Prostate gland (tissue), 2 donors: Measurements from ENCODE around the gene IFI30. TPM values are rescaled to one million over a fixed set of nuclear protein-coding genes. Genes with fewer than 3 reads are reported as not detected.

Source experiments
- DNase-seq: peaks from one replicate; pipeline ENCODE4 v3.0.0-alpha.2; 2019; ENCODE audit warnings: low spot score
- H3K27ac ChIP-seq, 2 donors: fragments of 200-600 bp; sonication (generic); 2 replicates each; pipeline ENCODE4 v1.5.1; 2017 to 2019
- H3K27me3 ChIP-seq: fragments of 200-600 bp; sonication (generic); replicated peaks from 2 replicates; pipeline ENCODE4 v1.5.1; 2019; ENCODE audit not compliant: insufficient read depth
- H3K36me3 ChIP-seq, 2 donors: fragments of 200-600 bp; sonication (generic); 1 replicate in 1 of 2; 2 replicates in 1 of 2; pipeline versions ENCODE4 v1.5.1 to v1.8.1; 2017 to 2019
- H3K4me1 ChIP-seq: fragments of 200-600 bp; sonication (generic); replicated peaks from 2 replicates; pipeline ENCODE4 v1.5.1; 2019
- H3K4me3 ChIP-seq, 2 donors: fragments of 200-600 bp; sonication (generic); 2 replicates each; pipeline ENCODE4 v1.5.1; 2017 to 2019
- H3K9me3 ChIP-seq: fragments of 200-600 bp; sonication (generic); 2 replicates; pipeline ENCODE4 v1.5.1; 2017
- CTCF ChIP-seq, 4 experiments: fragments of 200-600 bp in 2 of 4; fragments of 450-650 bp in 2 of 4; sonication (generic) in 2 of 4; IDR thresholded peaks; 1 replicate in 3 of 4; 2 replicates in 1 of 4; pipeline ENCODE4 v1.5.1; 2016 to 2019; ENCODE audit warnings: antibody characterized with exemption in 4 of 4, mild to moderate bottlenecking in 2 of 4, moderate library complexity in 2 of 4
- POLR2A ChIP-seq: fragments of 450-650 bp; IDR thresholded peaks from one replicate; pipeline ENCODE4 v1.6.1; 2016; ENCODE audit warnings: antibody characterized with exemption, mild to moderate bottlenecking
- POLR2AphosphoS5 ChIP-seq: sonication (generic); formaldehyde crosslinking; IDR thresholded peaks from one replicate; pipeline ENCODE4 v1.6.1; 2017; ENCODE audit warnings: antibody characterized with exemption
- WGBS: methylation state at CpG from one replicate; pipeline ENCODE4 v1.1.5; 2018; 5-methylcytosine and 5-hydroxymethylcytosine counted together
- intact Hi-C: fragments of 100-400 bp; cut with DNase I; formaldehyde crosslinking; loops from one replicate; pipeline ENCODE4 v1.14.2; 2022
- total RNA-seq, 2 donors: library from RNA; depleted of rRNA; stranded (reverse); fragments of >200 nt; gene quantifications; one replicate each; pipeline ENCODE4 v1.1.0, GENCODE V29; 2016

IFI30 gene
- total RNA-seq, 2 donors from 2014 or later = 20.9 to 22.5 TPM

DNA sequence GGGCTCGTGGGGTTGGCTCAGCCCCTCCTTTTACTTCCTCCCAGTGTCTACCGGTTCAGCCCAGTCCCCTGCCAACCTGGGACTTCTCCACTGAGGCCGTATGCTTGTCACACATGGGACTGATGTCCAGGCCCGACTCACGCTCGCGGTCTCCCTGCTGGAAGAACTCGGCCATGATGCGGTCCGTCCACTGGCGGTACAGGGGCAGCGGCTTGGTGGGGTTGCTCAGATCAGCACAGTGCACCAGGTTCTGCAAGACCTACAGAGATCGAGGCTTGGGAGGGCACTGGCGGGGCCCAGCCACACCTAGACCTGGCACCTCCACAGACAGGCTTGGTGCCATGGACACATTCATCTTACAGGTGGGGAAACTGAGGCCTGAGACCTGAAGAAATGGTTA lies 38.1 kb downstream of the IFI30 start:
- intact Hi-C loops = no loop called here
- no peaks in the 10 kb centered on the region for H3K36me3 ChIP-seq
- 76% methylated on average over 14 of the region's 14 CpGs for WGBS

GRCh38 chr19:18214779-18215433 lies 41.3 kb downstream of the IFI30 start:
- Histone ChIP-seq H3K27me3 (no peaks in the 10 kb centered on the region), H3K4me1 (no peaks in the 10 kb centered on the region), H3K36me3 (no peaks in the 10 kb centered on the region), H3K4me3 (no peak overlapping the region), H3K27ac (no peak overlapping the region), H3K9me3 (no peaks in the 10 kb centered on the region)
- intact Hi-C loops = no loop called here
- DNase-seq = no peak
- TF ChIP-seq CTCF (IDR thresholded peaks at IDR 0.05) (no peak), POLR2A (no peak), POLR2AphosphoS5 (no peak)
- 61% methylated on average over 7 of the region's 7 CpGs for WGBS

More for the DNA sequence above, 38.1 kb downstream of the IFI30 start:
- TF ChIP-seq POLR2A (no peak), CTCF (IDR thresholded peaks at IDR 0.05) (no peak), POLR2AphosphoS5 (no peak)
- no peaks in the 10 kb centered on the region for H3K4me1 ChIP-seq
- no peaks in the 10 kb centered on the region for H3K9me3 ChIP-seq
- no peaks in the 10 kb centered on the region for H3K27me3 ChIP-seq
- no peak for DNase-seq
- H3K27ac ChIP-seq = no peak overlapping the region
- H3K4me3 ChIP-seq = no peak overlapping the region

- TF ChIP-seq POLR2AphosphoS5 (no peak), POLR2A (no peak), CTCF (IDR thresholded peaks at IDR 0.05) (no peak)
- no peaks in the 10 kb centered on the region for H3K27me3 ChIP-seq
- DNase-seq = no peak
- H3K4me1 ChIP-seq = no peaks in the 10 kb centered on the region
- H3K27ac ChIP-seq = no peak overlapping the region
- intact Hi-C loops = no loop called here
- WGBS = 93% methylated on average over 8 of the region's 8 CpGs
- no peaks in the 10 kb centered on the region for H3K9me3 ChIP-seq
- no peak overlapping the region for H3K4me3 ChIP-seq
- no peaks in the 10 kb centered on the region for H3K36me3 ChIP-seq
These were observed 43.2 kb downstream of the IFI30 start for GRCh38 chr19:18216789-18217188.

DNA sequence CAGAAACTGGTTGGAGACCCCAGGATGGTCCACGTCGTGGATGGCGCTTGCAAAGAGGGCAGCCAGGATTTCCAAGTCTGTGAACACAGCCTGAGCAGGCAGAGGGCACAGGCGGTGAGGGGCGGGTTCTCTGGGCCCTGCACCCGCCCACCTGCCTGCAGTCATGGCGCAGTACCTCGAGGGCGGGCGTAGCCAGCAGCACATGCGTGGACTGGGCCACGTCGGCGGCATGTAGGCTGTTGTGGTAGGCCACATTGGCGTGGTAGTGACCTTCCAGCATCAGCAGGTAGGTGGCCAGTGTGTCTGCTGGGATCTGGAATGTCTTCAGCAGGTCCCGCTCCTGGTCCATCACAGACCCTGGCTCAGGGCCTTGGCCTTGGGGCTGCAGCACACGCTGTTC lies 44.5 kb downstream of the IFI30 start:
- intact Hi-C loops = no loop called here
- DNase-seq = no peak
- no peak overlapping the region for H3K4me3 ChIP-seq
- no peaks in the 10 kb centered on the region for H3K36me3 ChIP-seq
- H3K27me3 ChIP-seq = no peaks in the 10 kb centered on the region
- no peak overlapping the region for H3K27ac ChIP-seq
- TF ChIP-seq POLR2A (no peak), POLR2AphosphoS5 (no peak), CTCF (IDR thresholded peaks at IDR 0.05) (no peak)
- no peaks in the 10 kb centered on the region for H3K9me3 ChIP-seq
- no peaks in the 10 kb centered on the region for H3K4me1 ChIP-seq
- 86% methylated on average over 17 of the region's 17 CpGs for WGBS

GRCh38 chr19:18218600-18218999 lies 45.0 kb downstream of the IFI30 start:
- no peak overlapping the region for H3K4me3 ChIP-seq
- 86% methylated on average over 3 of the region's 3 CpGs for WGBS
- H3K27me3 ChIP-seq = no peaks in the 10 kb centered on the region
- intact Hi-C loops = no loop called here
- H3K27ac ChIP-seq = no peak overlapping the region
- no peak for DNase-seq
- H3K36me3 ChIP-seq = no peaks in the 10 kb centered on the region
- TF ChIP-seq POLR2AphosphoS5 (no peak), POLR2A (no peak), CTCF (IDR thresholded peaks at IDR 0.05) (no peak)
- H3K4me1 ChIP-seq = no peaks in the 10 kb centered on the region
- no peaks in the 10 kb centered on the region for H3K9me3 ChIP-seq
